Activated naive CD8-positive, alpha-beta T cell treated with anti-CD3 and anti-CD28 coated beads, Interleukin-2, amount 10 ng/mL, durations not matched to agents 7 days and 5 days (primary cell): ENCODE measurements around the gene SLC25A4. TPM values are rescaled to one million over a fixed set of nuclear protein-coding genes. Genes with fewer than 3 reads are reported as not detected.
"Not testable (repeated sequence)": the region's sequence is repeated elsewhere in the genome, so short reads cannot be mapped to it uniquely, and the experiment has no call there.

Experiments used
- ATAC-seq: fragments of 150-1000 bp; cut with Tn5 transposase; one replicate; pipeline ENCODE4 v1.10.0; 2021; ENCODE audit warnings: low read depth, moderate library complexity
- POLR2A ChIA-PET: fragments of 350-600 bp; sonication (Branson Sonifier 250); formaldehyde crosslinking; loops from one replicate; lab custom pipeline; 2021; ENCODE audit warnings: antibody characterized with exemption; lab: Charles Lee
- DNase-seq: peaks from one replicate; pipeline ENCODE4 v3.0.0; 2021
- H3K27ac Mint-ChIP-seq: one replicate; pipeline ENCODE4 v1.8.0; 2022; ENCODE audit warnings: mild to moderate bottlenecking, mixed read lengths
- H3K27me3 Mint-ChIP-seq: one replicate; pipeline ENCODE4 v1.8.0; 2022; ENCODE audit warnings: mild to moderate bottlenecking, moderate library complexity, mixed read lengths
- H3K36me3 Mint-ChIP-seq: one replicate; pipeline ENCODE4 v1.8.0; 2021; ENCODE audit warnings: mild to moderate bottlenecking, mixed read lengths
- H3K4me1 Mint-ChIP-seq: one replicate; pipeline ENCODE4 v1.8.0; 2021; ENCODE audit warnings: mixed read lengths
- H3K4me3 Mint-ChIP-seq: one replicate; pipeline ENCODE4 v1.8.0; 2022; ENCODE audit warnings: mild to moderate bottlenecking, moderate library complexity, mixed read lengths
- H3K9me3 Mint-ChIP-seq: one replicate; pipeline ENCODE4 v1.8.0; 2021; ENCODE audit warnings: mixed read lengths
- total RNA-seq, 2 experiments: library from RNA; stranded (reverse); gene quantifications; one replicate each; pipeline ENCODE4 v1.2.3, GENCODE V29; 2021

SLC25A4 gene
- total RNA-seq, 2 experiments from 2014 or later, result 5.3 to 6.1 TPM

- Mint-ChIP-seq H3K4me1 (peaks cover 4% of the 10 kb centered on the region), H3K4me3 (no peak overlapping the region), H3K27me3 (peaks cover 29% of the 10 kb centered on the region), H3K27ac (no peak overlapping the region), H3K9me3 (no peaks in the 10 kb centered on the region), H3K36me3 (no peaks in the 10 kb centered on the region)
- no peak for DNase-seq
- no peak for ATAC-seq
- POLR2A ChIA-PET, result no interaction called here
Observed at GRCh38 chr4:185109736-185110135, 33.3 kb upstream of the SLC25A4 start.

GRCh38 chr4:185110375-185110823 lies 32.7 kb upstream of the SLC25A4 start:
- ATAC-seq (no peak), DNase-seq (no peak)
- Mint-ChIP-seq H3K9me3 (no peaks in the 10 kb centered on the region), H3K27me3 (peaks cover 27% of the 10 kb centered on the region), H3K4me3 (no peak overlapping the region), H3K36me3 (no peaks in the 10 kb centered on the region), H3K27ac (no peak overlapping the region), H3K4me1 (peaks cover 4% of the 10 kb centered on the region)
- POLR2A ChIA-PET, result no interaction called here

- peaks cover 4% of the 10 kb centered on the region for H3K4me1 Mint-ChIP-seq
- ATAC-seq (no peak), DNase-seq (no peak)
- H3K4me3 Mint-ChIP-seq, result no peak overlapping the region
- POLR2A ChIA-PET, result no interaction called here
- H3K36me3 Mint-ChIP-seq, result no peaks in the 10 kb centered on the region
- no peak overlapping the region for H3K27ac Mint-ChIP-seq
- no peaks in the 10 kb centered on the region for H3K9me3 Mint-ChIP-seq
- H3K27me3 Mint-ChIP-seq, result peaks cover 29% of the 10 kb centered on the region
Observed at GRCh38 chr4:185112104-185112503, 31.0 kb upstream of the SLC25A4 start.

GRCh38 chr4:185113340-185113739 lies 29.7 kb upstream of the SLC25A4 start:
- Mint-ChIP-seq H3K4me3 (no peak overlapping the region), H3K27me3 (peaks cover 21% of the 10 kb centered on the region), H3K27ac (no peak overlapping the region), H3K9me3 (no peaks in the 10 kb centered on the region), H3K36me3 (no peaks in the 10 kb centered on the region), H3K4me1 (peaks cover 4% of the 10 kb centered on the region)
- DNase-seq (no peak), ATAC-seq (no peak)
- POLR2A ChIA-PET, result no interaction called here

GRCh38 chr4:185115827-185116232 lies 27.2 kb upstream of the SLC25A4 start:
- Mint-ChIP-seq H3K9me3 (no peaks in the 10 kb centered on the region), H3K36me3 (no peaks in the 10 kb centered on the region), H3K27me3 (peaks cover 25% of the 10 kb centered on the region), H3K27ac (no peak overlapping the region), H3K4me1 (no peaks in the 10 kb centered on the region), H3K4me3 (no peak overlapping the region)
- DNase-seq, result no peak
- POLR2A ChIA-PET, result no interaction called here
- ATAC-seq, result no peak

GRCh38 chr4:185117300-185117934 lies 25.6 kb upstream of the SLC25A4 start:
- H3K27ac Mint-ChIP-seq, result no peak overlapping the region
- POLR2A ChIA-PET, result no interaction called here
- H3K4me3 Mint-ChIP-seq, result no peak overlapping the region
- DNase-seq (no peak), ATAC-seq (no peak)
- H3K9me3 Mint-ChIP-seq, result no peaks in the 10 kb centered on the region
- H3K27me3 Mint-ChIP-seq, result peaks cover 28% of the 10 kb centered on the region
- H3K4me1 Mint-ChIP-seq, result no peaks in the 10 kb centered on the region
- no peaks in the 10 kb centered on the region for H3K36me3 Mint-ChIP-seq

- Mint-ChIP-seq H3K27ac (no peak overlapping the region), H3K4me1 (peaks cover 6% of the 10 kb centered on the region), H3K4me3 (no peak overlapping the region), H3K9me3 (no peaks in the 10 kb centered on the region), H3K36me3 (no peaks in the 10 kb centered on the region), H3K27me3 (peaks cover 36% of the 10 kb centered on the region)
- POLR2A ChIA-PET, result no interaction called here
- no peak for DNase-seq
- ATAC-seq, result no peak
Observed at GRCh38 chr4:185118876-185119275, 24.2 kb upstream of the SLC25A4 start.

- H3K27ac Mint-ChIP-seq, H3K4me3 Mint-ChIP-seq, POLR2A ChIA-PET, DNase-seq, ATAC-seq, H3K9me3 Mint-ChIP-seq, H3K4me1 Mint-ChIP-seq, H3K36me3 Mint-ChIP-seq: not testable (repeated sequence)
- H3K27me3 Mint-ChIP-seq, result peaks cover 38% of the 10 kb centered on the region
Observed at GRCh38 chr4:185119467-185119866, 23.6 kb upstream of the SLC25A4 start.

GRCh38 chr4:185119927-185120630 lies 23.0 kb upstream of the SLC25A4 start:
- H3K36me3 Mint-ChIP-seq, result no peaks in the 10 kb centered on the region
- peaks cover 6% of the 10 kb centered on the region for H3K4me1 Mint-ChIP-seq
- DNase-seq (no peak), ATAC-seq (no peak)
- POLR2A ChIA-PET, result no interaction called here
- no peak overlapping the region for H3K27ac Mint-ChIP-seq
- H3K9me3 Mint-ChIP-seq, result no peaks in the 10 kb centered on the region
- no peak overlapping the region for H3K4me3 Mint-ChIP-seq
- peaks cover 43% of the 10 kb centered on the region for H3K27me3 Mint-ChIP-seq

GRCh38 chr4:185120631-185120946 lies 22.5 kb upstream of the SLC25A4 start:
- H3K4me1 Mint-ChIP-seq, result peaks cover 6% of the 10 kb centered on the region
- no peaks in the 10 kb centered on the region for H3K9me3 Mint-ChIP-seq
- ATAC-seq, result no peak
- no peak overlapping the region for H3K4me3 Mint-ChIP-seq
- H3K27ac Mint-ChIP-seq, result no peak overlapping the region
- DNase-seq, result no peak
- H3K36me3 Mint-ChIP-seq, result no peaks in the 10 kb centered on the region
- peaks cover 48% of the 10 kb centered on the region for H3K27me3 Mint-ChIP-seq
- POLR2A ChIA-PET, result no interaction called here

GRCh38 chr4:185122681-185123345 lies 20.3 kb upstream of the SLC25A4 start:
- POLR2A ChIA-PET, result no interaction called here
- Mint-ChIP-seq H3K27me3 (peaks cover 54% of the 10 kb centered on the region), H3K36me3 (no peaks in the 10 kb centered on the region)

GRCh38 chr4:185124006-185124405 lies 19.1 kb upstream of the SLC25A4 start:
- no peak for ATAC-seq
- H3K36me3 Mint-ChIP-seq, result no peaks in the 10 kb centered on the region
- H3K4me1 Mint-ChIP-seq, result peaks cover 8% of the 10 kb centered on the region
- POLR2A ChIA-PET, result no interaction called here
- H3K4me3 Mint-ChIP-seq, result no peak overlapping the region
- no peaks in the 10 kb centered on the region for H3K9me3 Mint-ChIP-seq
- no peak overlapping the region for H3K27ac Mint-ChIP-seq
- DNase-seq, result no peak
- peaks cover 59% of the 10 kb centered on the region for H3K27me3 Mint-ChIP-seq

More at GRCh38 chr4:185122681-185123345, 20.3 kb upstream of the SLC25A4 start:
- DNase-seq (no peak), ATAC-seq (no peak)
- H3K27ac Mint-ChIP-seq, result no peak overlapping the region
- H3K9me3 Mint-ChIP-seq, result no peaks in the 10 kb centered on the region
- H3K4me1 Mint-ChIP-seq, result peaks cover 6% of the 10 kb centered on the region
- H3K4me3 Mint-ChIP-seq, result no peak overlapping the region

- DNase-seq (peak; percentile 38), ATAC-seq (no peak)
- Mint-ChIP-seq H3K27me3 (peaks cover 72% of the 10 kb centered on the region), H3K27ac (no peak overlapping the region), H3K4me1 (peaks cover 10% of the 10 kb centered on the region), H3K36me3 (no peaks in the 10 kb centered on the region), H3K4me3 (peak overlapping the region; percentile 58), H3K9me3 (no peaks in the 10 kb centered on the region)
- POLR2A ChIA-PET, result interaction anchor here (0.5 kb wide), 1 partner anchor 109 kb away, joined by 3 read pairs; the partner anchor contains the start of gene HELT
Observed at GRCh38 chr4:185127021-185127925, 15.8 kb upstream of the SLC25A4 start.
